OCI-LY7 (cell line): ENCODE results near the gene NTNG2.

Experiments
- EZH2phosphoT487 ChIP-seq: fragments of 200-600 bp; sonication (generic); IDR thresholded peaks from 2 replicates; pipeline ENCODE4 v1.6.1; 2018; ENCODE audit warnings: low read depth, borderline replicate concordance, mild to moderate bottlenecking, mixed run types, antibody characterized with exemption, low read length, moderate library complexity, mixed read lengths
- TF ChIP-seq, protein P1 (sequence below): fragments of 200-600 bp; sonication (generic); conservative IDR thresholded peaks from 2 replicates; pipeline ENCODE4 v1.5.1; 2014; ENCODE audit warnings: mild to moderate bottlenecking, antibody characterized with exemption, low read length, moderate library complexity, mixed read lengths

DNA sequence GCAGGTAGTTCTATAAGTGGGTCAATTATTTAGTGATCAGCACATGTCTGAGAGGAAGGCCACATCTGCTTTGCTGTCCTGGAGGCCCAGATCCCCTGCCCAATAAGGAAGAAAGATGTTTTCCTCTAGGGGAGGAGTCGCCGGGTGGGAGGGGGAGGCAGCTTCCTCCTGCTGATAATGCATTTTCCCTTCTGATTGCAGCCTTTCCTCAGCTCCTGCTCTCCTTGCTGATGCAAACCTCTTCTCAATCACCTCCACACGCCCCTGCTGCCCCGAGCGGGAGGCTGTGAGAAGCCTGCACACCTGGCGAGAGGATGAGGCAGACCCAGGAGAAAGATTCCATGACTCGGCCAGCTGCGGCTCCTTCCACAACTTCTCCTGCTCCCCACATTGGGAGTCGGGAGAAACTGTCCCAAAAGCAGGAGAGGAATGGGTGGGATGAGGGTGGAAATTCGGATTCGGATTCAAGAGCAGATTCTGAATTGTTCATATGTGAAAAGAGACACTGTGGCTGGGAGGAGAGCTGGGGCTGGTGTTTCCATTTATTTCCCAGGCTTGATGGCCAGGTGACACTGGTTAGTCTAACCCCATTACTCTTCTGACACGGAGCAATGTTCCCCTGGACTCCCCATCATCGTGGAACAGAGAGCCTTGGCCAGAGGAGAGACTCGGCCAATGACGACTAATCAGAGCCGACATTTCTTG lies 6.8 kb upstream of the NTNG2 start:
- TF ChIP-seq, protein P1, sequence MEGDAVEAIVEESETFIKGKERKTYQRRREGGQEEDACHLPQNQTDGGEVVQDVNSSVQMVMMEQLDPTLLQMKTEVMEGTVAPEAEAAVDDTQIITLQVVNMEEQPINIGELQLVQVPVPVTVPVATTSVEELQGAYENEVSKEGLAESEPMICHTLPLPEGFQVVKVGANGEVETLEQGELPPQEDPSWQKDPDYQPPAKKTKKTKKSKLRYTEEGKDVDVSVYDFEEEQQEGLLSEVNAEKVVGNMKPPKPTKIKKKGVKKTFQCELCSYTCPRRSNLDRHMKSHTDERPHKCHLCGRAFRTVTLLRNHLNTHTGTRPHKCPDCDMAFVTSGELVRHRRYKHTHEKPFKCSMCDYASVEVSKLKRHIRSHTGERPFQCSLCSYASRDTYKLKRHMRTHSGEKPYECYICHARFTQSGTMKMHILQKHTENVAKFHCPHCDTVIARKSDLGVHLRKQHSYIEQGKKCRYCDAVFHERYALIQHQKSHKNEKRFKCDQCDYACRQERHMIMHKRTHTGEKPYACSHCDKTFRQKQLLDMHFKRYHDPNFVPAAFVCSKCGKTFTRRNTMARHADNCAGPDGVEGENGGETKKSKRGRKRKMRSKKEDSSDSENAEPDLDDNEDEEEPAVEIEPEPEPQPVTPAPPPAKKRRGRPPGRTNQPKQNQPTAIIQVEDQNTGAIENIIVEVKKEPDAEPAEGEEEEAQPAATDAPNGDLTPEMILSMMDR: no peak
- TF ChIP-seq EZH2phosphoT487: no peak
